Panc1 (cell line): ENCODE results near the gene TBC1D23. TPM values are rescaled to one million over a fixed set of nuclear protein-coding genes. Genes with fewer than 3 reads are reported as not detected.

Experiments
- ATAC-seq: fragments of 200-7000 bp; cut with Tn5 transposase; 2 replicates; pipeline ENCODE4 v1.9.1; 2020; ENCODE audit warnings: mild to moderate bottlenecking, moderate library complexity
- BruUV-seq: library from RNA; stranded (reverse); fragments of 400-500 nt; replicated peaks from 2 replicates; lab custom pipeline; 2021; lab: Mats Ljungman, UMichigan
- CTCF ChIA-PET: fragments of 300-600 bp; sonication (Branson Sonifier 250); formaldehyde crosslinking; loops from one replicate; lab custom pipeline; 2022; ENCODE audit warnings: antibody characterized with exemption; lab: Charles Lee
- POLR2A ChIA-PET: fragments of 300-600 bp; sonication (Branson Sonifier 250); formaldehyde crosslinking; loops from one replicate; lab custom pipeline; 2022; ENCODE audit warnings: antibody characterized with exemption; lab: Charles Lee
- DNase-seq: peaks from one replicate; pipeline ENCODE4 v3.0.0-alpha.2; 2010; ENCODE audit warnings: low read depth, low spot score
- H3K27ac ChIP-seq: 2 replicates; pipeline ENCODE4 v1.5.1; 2011; ENCODE audit warnings: mild to moderate bottlenecking, low read length, inconsistent platforms
- H3K27me3 ChIP-seq: fragments of 200-500 bp; sonication (Bioruptor generic); 2 replicates; pipeline ENCODE4 v1.6.0; 2014; ENCODE audit warnings: low read length, inconsistent platforms; ENCODE audit not compliant: control insufficient read depth, insufficient read depth
- H3K36me3 ChIP-seq: fragments of 200-500 bp; sonication (Bioruptor generic); 2 replicates; pipeline ENCODE4 v1.5.1; 2014; ENCODE audit warnings: inconsistent platforms, mild to moderate bottlenecking, low read length, moderate library complexity; ENCODE audit not compliant: control insufficient read depth, insufficient read depth
- H3K4me1 ChIP-seq: 2 replicates; pipeline ENCODE4 v1.5.1; 2011; ENCODE audit warnings: inconsistent platforms, mild to moderate bottlenecking, low read length, moderate library complexity; ENCODE audit not compliant: control insufficient read depth, insufficient read depth
- H3K4me3 ChIP-seq, 2 experiments: 2 replicates each; pipeline ENCODE4 v1.5.1; 2011 to 2012; ENCODE audit warnings: low read depth in 2 of 2, low read length in 2 of 2, mild to moderate bottlenecking in 2 of 2, inconsistent platforms in 1 of 2, moderate library complexity in 1 of 2
- H3K9me3 ChIP-seq: fragments of 200-500 bp; sonication (Bioruptor generic); 2 replicates; pipeline ENCODE4 v1.5.1; 2014; ENCODE audit warnings: low read depth, mild to moderate bottlenecking, inconsistent platforms, low read length, moderate library complexity; ENCODE audit not compliant: control insufficient read depth, insufficient read depth
- POLR2AphosphoS5 ChIP-seq: IDR thresholded peaks from 2 replicates; pipeline ENCODE4 v1.6.1; 2012; ENCODE audit warnings: mild to moderate bottlenecking, low read depth, low read length, moderate library complexity
- REST ChIP-seq, 2 experiments: IDR thresholded peaks; 2 replicates each; pipeline ENCODE4 v1.6.1; 2011 to 2012; ENCODE audit warnings: low read depth in 2 of 2, control low read depth in 1 of 2, low read length in 1 of 2, mild to moderate bottlenecking in 1 of 2, moderate library complexity in 1 of 2; ENCODE audit not compliant: insufficient read depth in 1 of 2
- SIN3A ChIP-seq: IDR thresholded peaks from 2 replicates; pipeline ENCODE4 v1.6.1; 2012; ENCODE audit warnings: low read depth, mild to moderate bottlenecking, low read length, moderate library complexity, borderline replicate concordance; ENCODE audit not compliant: insufficient read depth
- TCF7L2 ChIP-seq: IDR thresholded peaks from 2 replicates; pipeline ENCODE4 v1.6.1; 2011; ENCODE audit warnings: mild to moderate bottlenecking, low read depth, low read length, inconsistent platforms
- in situ Hi-C: cut with HindIII; loops from 2 replicates; pipeline ENCODE4 v1.10.0; 2016; ENCODE audit warnings: low sequenced_read_pairs, low pct_unique_long_range_greater_than_20kb
- intact Hi-C: fragments of 100-400 bp; cut with micrococcal nuclease; formaldehyde crosslinking; loops from one replicate; pipeline ENCODE4 v1.10.0; 2022; ENCODE audit not compliant: unreplicated experiment
- total RNA-seq: library from RNA; stranded (reverse); gene quantifications from one replicate; pipeline ENCODE4 v1.2.1, GENCODE V29; 2021; ENCODE audit not compliant: unreplicated experiment
- TF ChIP-seq, protein P1 (sequence below): fragments of 450-650 bp; IDR thresholded peaks from 2 replicates; pipeline ENCODE4 v1.5.1; 2017; ENCODE audit warnings: mild to moderate bottlenecking

The TBC1D23 gene
- total RNA-seq, 1 experiment from 2014 or later, result 39.4 TPM

DNA sequence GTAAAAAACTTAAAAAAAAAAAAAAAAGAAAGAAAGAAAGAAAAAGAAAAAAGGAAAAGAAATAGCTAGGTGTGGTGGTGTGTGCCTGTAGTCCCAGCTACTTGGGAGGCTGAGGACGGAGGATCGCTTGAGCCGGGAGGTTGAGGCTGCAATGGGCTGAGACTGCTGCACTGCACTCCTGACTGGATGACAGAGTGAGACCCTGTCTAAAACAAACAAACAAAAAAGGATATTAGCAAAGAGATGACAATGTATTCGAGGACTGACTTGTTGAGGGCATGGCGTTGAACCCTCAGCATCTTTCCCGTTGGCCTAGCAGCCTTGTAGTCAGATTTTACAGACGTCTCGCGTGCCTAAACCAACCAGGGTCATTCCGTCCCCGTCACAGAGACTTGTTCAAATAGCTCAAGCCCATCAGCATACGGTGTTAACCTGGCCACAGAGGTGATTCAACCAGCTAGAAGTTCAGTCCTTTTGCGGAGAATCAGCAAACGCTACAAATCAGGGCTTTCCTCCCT is 73.2 kb downstream of the TBC1D23 start:
- H3K27me3 ChIP-seq, result no peaks in the 10 kb centered on the region
- no peaks in the 10 kb centered on the region for H3K36me3 ChIP-seq
- peak overlapping the region; percentile 91 for H3K27ac ChIP-seq
- H3K4me3 ChIP-seq, result peak overlapping the region; percentile 70 to 78
- peaks cover 10% of the 10 kb centered on the region for H3K4me1 ChIP-seq
- DNase-seq, result no peak
- H3K9me3 ChIP-seq, result no peaks in the 10 kb centered on the region
- intact Hi-C loops (loop anchor here (10.0 kb wide), 1 partner anchor 59 kb away; no protein-coding TSS in a partner anchor), in situ Hi-C loops (no loop called here)
- TF ChIP-seq SIN3A (no peak), REST (IDR thresholded peaks at IDR 0.05; ENCODE audit: insufficient read depth in 1 of 2, low read depth in 2 of 2, low read length in 1 of 2) (no peak), POLR2AphosphoS5 (no peak), TCF7L2 (no peak)
- TF ChIP-seq, protein P1, sequence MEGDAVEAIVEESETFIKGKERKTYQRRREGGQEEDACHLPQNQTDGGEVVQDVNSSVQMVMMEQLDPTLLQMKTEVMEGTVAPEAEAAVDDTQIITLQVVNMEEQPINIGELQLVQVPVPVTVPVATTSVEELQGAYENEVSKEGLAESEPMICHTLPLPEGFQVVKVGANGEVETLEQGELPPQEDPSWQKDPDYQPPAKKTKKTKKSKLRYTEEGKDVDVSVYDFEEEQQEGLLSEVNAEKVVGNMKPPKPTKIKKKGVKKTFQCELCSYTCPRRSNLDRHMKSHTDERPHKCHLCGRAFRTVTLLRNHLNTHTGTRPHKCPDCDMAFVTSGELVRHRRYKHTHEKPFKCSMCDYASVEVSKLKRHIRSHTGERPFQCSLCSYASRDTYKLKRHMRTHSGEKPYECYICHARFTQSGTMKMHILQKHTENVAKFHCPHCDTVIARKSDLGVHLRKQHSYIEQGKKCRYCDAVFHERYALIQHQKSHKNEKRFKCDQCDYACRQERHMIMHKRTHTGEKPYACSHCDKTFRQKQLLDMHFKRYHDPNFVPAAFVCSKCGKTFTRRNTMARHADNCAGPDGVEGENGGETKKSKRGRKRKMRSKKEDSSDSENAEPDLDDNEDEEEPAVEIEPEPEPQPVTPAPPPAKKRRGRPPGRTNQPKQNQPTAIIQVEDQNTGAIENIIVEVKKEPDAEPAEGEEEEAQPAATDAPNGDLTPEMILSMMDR, result no peak
- peak; percentile 40 for ATAC-seq
- CTCF ChIA-PET, result interaction anchor here (0.6 to 0.7 kb wide), 3 partner anchors 17 to 300 kb away, joined by 3 to 7 read pairs (median 4); no protein-coding TSS in a partner anchor
- BruUV-seq, result no TSS peak
- POLR2A ChIA-PET, result interaction anchor here (0.6 to 1.1 kb wide), 2 partner anchors 35 to 67 kb away, joined by 3 read pairs; partner anchors contain the start of genes LNP1 and TOMM70

- peak within 1 kb of the TSS; percentile 70 to 78 for H3K4me3 ChIP-seq
- no peaks in the 10 kb centered on the region for H3K36me3 ChIP-seq
- TF ChIP-seq, protein P1, result no peak
- TF ChIP-seq TCF7L2 (no peak), SIN3A (peak; percentile 74; the same call in 1 of the 2 replicates), POLR2AphosphoS5 (peak; percentile 73)
- intact Hi-C loops, result loop anchor here (10.0 kb wide), 1 partner anchor 60 kb away; no protein-coding TSS in a partner anchor
- no peaks in the 10 kb centered on the region for H3K9me3 ChIP-seq
- peak; percentile 47 for DNase-seq
- peak; percentile 99 for ATAC-seq
- H3K27ac ChIP-seq, result peak within 1 kb of the TSS; percentile 94
- in situ Hi-C loops, result no loop called here
- CTCF ChIA-PET, result interaction anchor here (0.6 kb wide), 1 partner anchor 25 kb away, joined by 4 read pairs; no protein-coding TSS in a partner anchor
- POLR2A ChIA-PET, result interaction anchor here (0.6 to 1.1 kb wide), 3 partner anchors 34 to 142 kb away, joined by 3 read pairs; partner anchors contain the start of genes LNP1 and TOMM70
- H3K27me3 ChIP-seq, result no peaks in the 10 kb centered on the region
- peaks cover 10% of the 10 kb centered on the region for H3K4me1 ChIP-seq
- no TSS peak for BruUV-seq
Measured at GRCh38 chr3:100334488-100335351, 73.9 kb downstream of the TBC1D23 start, which contains the start of gene NIT2. NIT2 (plus strand) TSS chr3:100334757; CDS start chr3:100334792, 35 bp downstream.
